Stimulated activated naive CD8-positive, alpha-beta T cell treated with anti-CD3 and anti-CD28 coated beads, Interleukin-15, Interleukin-2, amounts not matched to agents 100 ng/mL and 50 ng/mL, for 24 hours (primary cell): ENCODE measurements around the gene RBM19.
"Not testable (repeated sequence)": the region's sequence is repeated elsewhere in the genome, so short reads cannot be mapped to it uniquely, and the experiment has no call there.

Experiments
- H3K27ac Mint-ChIP-seq: one replicate; pipeline ENCODE4 v1.8.0; 2021; ENCODE audit warnings: mild to moderate bottlenecking, mixed read lengths
- H3K27me3 Mint-ChIP-seq: one replicate; pipeline ENCODE4 v1.8.0; 2021; ENCODE audit warnings: mixed read lengths
- H3K36me3 Mint-ChIP-seq: one replicate; pipeline ENCODE4 v1.8.0; 2021; ENCODE audit warnings: low read depth, mixed read lengths
- H3K4me1 Mint-ChIP-seq: one replicate; pipeline ENCODE4 v1.8.0; 2021; ENCODE audit warnings: low read depth, mixed read lengths
- H3K4me3 Mint-ChIP-seq: one replicate; pipeline ENCODE4 v1.8.0; 2021; ENCODE audit warnings: mild to moderate bottlenecking, mixed read lengths
- H3K9me3 Mint-ChIP-seq: one replicate; pipeline ENCODE4 v1.8.0; 2021; ENCODE audit warnings: mixed read lengths

RBM19 gene

GRCh38 chr12:113911971-113912759 lies 54.0 kb downstream of the RBM19 start:
- Mint-ChIP-seq H3K27me3 (no peaks in the 10 kb centered on the region), H3K27ac (no peak overlapping the region)

GRCh38 chr12:113910751-113911272 lies 55.3 kb downstream of the RBM19 start:
- Mint-ChIP-seq H3K4me1 (no peaks in the 10 kb centered on the region), H3K36me3 (peaks cover 59% of the 10 kb centered on the region), H3K9me3 (no peaks in the 10 kb centered on the region), H3K27me3 (no peaks in the 10 kb centered on the region), H3K27ac (no peak overlapping the region), H3K4me3 (no peak overlapping the region)

More at GRCh38 chr12:113911971-113912759, 54.0 kb downstream of the RBM19 start:
- no peaks in the 10 kb centered on the region for H3K4me1 Mint-ChIP-seq
- no peak overlapping the region for H3K4me3 Mint-ChIP-seq
- H3K9me3 Mint-ChIP-seq = no peaks in the 10 kb centered on the region
- H3K36me3 Mint-ChIP-seq = peaks cover 55% of the 10 kb centered on the region

- no peaks in the 10 kb centered on the region for H3K4me1 Mint-ChIP-seq
- no peaks in the 10 kb centered on the region for H3K9me3 Mint-ChIP-seq
- no peaks in the 10 kb centered on the region for H3K27me3 Mint-ChIP-seq
- H3K36me3 Mint-ChIP-seq = peaks cover 63% of the 10 kb centered on the region
- H3K27ac Mint-ChIP-seq = no peak overlapping the region
- H3K4me3 Mint-ChIP-seq = no peak overlapping the region
Measured at GRCh38 chr12:113909776-113910420, 56.2 kb downstream of the RBM19 start.

GRCh38 chr12:113908584-113909100 lies 57.5 kb downstream of the RBM19 start:
- no peaks in the 10 kb centered on the region for H3K9me3 Mint-ChIP-seq
- no peak overlapping the region for H3K27ac Mint-ChIP-seq
- no peak overlapping the region for H3K4me3 Mint-ChIP-seq
- no peaks in the 10 kb centered on the region for H3K4me1 Mint-ChIP-seq
- peaks cover 75% of the 10 kb centered on the region for H3K36me3 Mint-ChIP-seq
- H3K27me3 Mint-ChIP-seq = no peaks in the 10 kb centered on the region

- Mint-ChIP-seq H3K4me3 (no peak overlapping the region), H3K4me1 (peaks cover 5% of the 10 kb centered on the region), H3K27ac (no peak overlapping the region), H3K9me3 (no peaks in the 10 kb centered on the region), H3K36me3 (peaks cover 76% of the 10 kb centered on the region), H3K27me3 (no peaks in the 10 kb centered on the region)
Measured at GRCh38 chr12:113907446-113908180, 58.5 kb downstream of the RBM19 start.

- Mint-ChIP-seq H3K4me3 (no peak overlapping the region), H3K27ac (no peak overlapping the region), H3K9me3 (no peaks in the 10 kb centered on the region), H3K27me3 (no peaks in the 10 kb centered on the region), H3K4me1 (peaks cover 5% of the 10 kb centered on the region), H3K36me3 (peaks cover 79% of the 10 kb centered on the region)
Measured at GRCh38 chr12:113906411-113907200, 59.5 kb downstream of the RBM19 start.

- Mint-ChIP-seq H3K9me3 (no peaks in the 10 kb centered on the region), H3K4me1 (peaks cover 5% of the 10 kb centered on the region), H3K4me3 (no peak overlapping the region), H3K36me3 (peaks cover 78% of the 10 kb centered on the region), H3K27ac (no peak overlapping the region), H3K27me3 (no peaks in the 10 kb centered on the region)
Measured at GRCh38 chr12:113905829-113906228, 60.3 kb downstream of the RBM19 start.

GRCh38 chr12:113903381-113903863 lies 62.7 kb downstream of the RBM19 start:
- Mint-ChIP-seq H3K9me3 (no peaks in the 10 kb centered on the region), H3K4me3 (no peak overlapping the region), H3K36me3 (peaks cover 72% of the 10 kb centered on the region), H3K27me3 (no peaks in the 10 kb centered on the region), H3K27ac (no peak overlapping the region), H3K4me1 (peaks cover 5% of the 10 kb centered on the region)

- not testable (repeated sequence) for H3K9me3 Mint-ChIP-seq, H3K4me3 Mint-ChIP-seq, H3K27me3 Mint-ChIP-seq, H3K27ac Mint-ChIP-seq, H3K4me1 Mint-ChIP-seq
- H3K36me3 Mint-ChIP-seq = peaks cover 72% of the 10 kb centered on the region
Measured at GRCh38 chr12:113901319-113901718, 64.8 kb downstream of the RBM19 start.

GRCh38 chr12:113900716-113901115 lies 65.4 kb downstream of the RBM19 start:
- no peak overlapping the region for H3K4me3 Mint-ChIP-seq
- peaks cover 72% of the 10 kb centered on the region for H3K36me3 Mint-ChIP-seq
- no peaks in the 10 kb centered on the region for H3K9me3 Mint-ChIP-seq
- H3K4me1 Mint-ChIP-seq = peaks cover 5% of the 10 kb centered on the region
- H3K27ac Mint-ChIP-seq = no peak overlapping the region
- H3K27me3 Mint-ChIP-seq = no peaks in the 10 kb centered on the region

GRCh38 chr12:113899561-113900471 lies 66.3 kb downstream of the RBM19 start:
- H3K4me1 Mint-ChIP-seq = peaks cover 5% of the 10 kb centered on the region
- H3K4me3 Mint-ChIP-seq = no peak overlapping the region
- no peaks in the 10 kb centered on the region for H3K27me3 Mint-ChIP-seq
- no peak overlapping the region for H3K27ac Mint-ChIP-seq
- peaks cover 68% of the 10 kb centered on the region for H3K36me3 Mint-ChIP-seq
- H3K9me3 Mint-ChIP-seq = no peaks in the 10 kb centered on the region

GRCh38 chr12:113899042-113899560 lies 67.0 kb downstream of the RBM19 start:
- Mint-ChIP-seq H3K4me1 (peaks cover 5% of the 10 kb centered on the region), H3K9me3 (no peaks in the 10 kb centered on the region), H3K27ac (no peak overlapping the region), H3K36me3 (peaks cover 64% of the 10 kb centered on the region), H3K27me3 (no peaks in the 10 kb centered on the region), H3K4me3 (no peak overlapping the region)

- Mint-ChIP-seq H3K9me3 (no peaks in the 10 kb centered on the region), H3K27me3 (no peaks in the 10 kb centered on the region), H3K4me1 (peaks cover 3% of the 10 kb centered on the region), H3K27ac (no peak overlapping the region), H3K4me3 (no peak overlapping the region), H3K36me3 (peaks cover 64% of the 10 kb centered on the region)
Measured at GRCh38 chr12:113898466-113898865, 67.7 kb downstream of the RBM19 start.
